ENCODE data around the gene ALPP. TPM values are rescaled to one million over a fixed set of nuclear protein-coding genes. Genes with fewer than 3 reads are reported as not detected.

Gene ALPP
- total and polyA plus RNA-seq, 3 experiments from 2014 or later = not detected

Other genes with a start within 250 kb of the ALPP start
- gene ALPG, start 28.1 kb downstream of the ALPP start, total RNA-seq = not detected
- gene ALPG, start 28.1 kb downstream of the ALPP start, polyA plus RNA-seq = not detected
- gene ALPI, start 77.4 kb downstream of the ALPP start, total RNA-seq = not detected
- not detected for gene ALPI, start 77.4 kb downstream of the ALPP start, polyA plus RNA-seq
- not detected for gene ECEL1, start 109.1 kb downstream of the ALPP start, total RNA-seq
- gene ECEL1, start 109.1 kb downstream of the ALPP start, polyA plus RNA-seq = not detected
- gene PRSS56, start 141.6 kb downstream of the ALPP start, total RNA-seq = not detected
- gene PRSS56, start 141.6 kb downstream of the ALPP start, polyA plus RNA-seq = not detected
- not detected for gene CHRND, start 147.4 kb downstream of the ALPP start, total RNA-seq
- gene CHRND, start 147.4 kb downstream of the ALPP start, polyA plus RNA-seq = not detected
- gene CHRNG, start 160.9 kb downstream of the ALPP start, total RNA-seq = not detected
- gene CHRNG, start 160.9 kb downstream of the ALPP start, polyA plus RNA-seq = not detected
- gene TIGD1, start 171.8 kb downstream of the ALPP start, total RNA-seq = 1 to 10 TPM; 6.5 to 7.0 TPM
- 6.4 TPM for gene TIGD1, start 171.8 kb downstream of the ALPP start, polyA plus RNA-seq
- gene EIF4E2, start 171.9 kb downstream of the ALPP start, total RNA-seq = 10 to 100 TPM; 68.8 to 76.5 TPM
- 73.2 TPM for gene EIF4E2, start 171.9 kb downstream of the ALPP start, polyA plus RNA-seq